GM12892 (cell line): ENCODE results near the gene CD68.

Source experiments
- POLR2A ChIP-seq: IDR thresholded peaks from 2 replicates; pipeline ENCODE4 v1.6.1; 2011; ENCODE audit warnings: low read depth, low read length, control low read depth
- POLR2AphosphoS5 ChIP-seq: IDR thresholded peaks from 2 replicates; pipeline ENCODE4 v1.6.1; 2011; ENCODE audit warnings: low read depth, low read length, control low read depth

DNA sequence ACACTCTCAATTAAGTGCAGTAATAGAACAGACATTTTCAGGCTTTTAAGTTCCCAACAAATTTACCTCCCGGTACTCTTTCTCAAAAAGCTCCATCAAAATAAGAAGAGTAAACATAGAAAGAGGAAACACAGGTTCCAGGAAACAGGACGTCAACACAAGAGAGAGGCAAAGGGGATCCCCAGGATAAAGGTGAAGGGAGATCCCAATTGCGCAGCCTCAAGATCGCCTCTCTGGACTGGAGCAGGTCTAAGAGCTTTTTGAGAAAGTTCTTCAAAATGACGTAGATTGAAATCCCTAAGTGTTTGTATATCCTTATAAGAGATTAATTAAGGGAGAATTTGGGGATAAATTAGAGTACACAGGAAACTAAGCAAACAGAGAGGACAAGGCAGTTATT lies 39.2 kb downstream of the CD68 start:
- TF ChIP-seq POLR2A (no peak), POLR2AphosphoS5 (no peak)
